GM12878 (cell line): ENCODE data around the gene CTSF. TPM values are rescaled to one million over a fixed set of nuclear protein-coding genes. Genes with fewer than 3 reads are reported as not detected.

ENCODE experiments used
- BACH1 ChIP-seq: fragments of 450-650 bp; IDR thresholded peaks from 2 replicates; pipeline ENCODE4 v1.6.1; 2017; ENCODE audit warnings: mild to moderate bottlenecking, borderline replicate concordance
- BCL3 ChIP-seq: IDR thresholded peaks from 2 replicates; pipeline ENCODE4 v1.6.1; 2011; ENCODE audit warnings: borderline replicate concordance, low read depth, mild to moderate bottlenecking, moderate library complexity, low read length; ENCODE audit not compliant: insufficient read depth, poor library complexity, severe bottlenecking
- BMI1 ChIP-seq: fragments of 450-650 bp; IDR thresholded peaks from 2 replicates; pipeline ENCODE4 v1.6.1; 2016; ENCODE audit warnings: mild to moderate bottlenecking, moderate library complexity, borderline replicate concordance
- BRCA1 ChIP-seq: IDR thresholded peaks from 2 replicates; pipeline ENCODE4 v1.6.1; 2011; ENCODE audit warnings: low read depth, low read length, improper control_type of control experiment
- CEBPZ ChIP-seq: fragments of 150-350 bp; IDR thresholded peaks from 2 replicates; pipeline ENCODE4 v1.6.1; 2016; ENCODE audit warnings: low read depth, low read length
- CTCF ChIP-seq, 3 experiments: IDR thresholded peaks in 2 of 3; conservative IDR thresholded peaks in 1 of 3; 2 replicates each; pipeline ENCODE4 v1.5.1; 2011; ENCODE audit warnings: low read depth in 3 of 3, low read length in 3 of 3, mild to moderate bottlenecking in 3 of 3, control low read depth in 2 of 3, moderate library complexity in 2 of 3, inconsistent platforms in 1 of 3, mixed read lengths in 1 of 3; ENCODE audit not compliant: control insufficient read depth in 2 of 3, insufficient read depth in 1 of 3; ENCODE audit errors: extremely low read depth in 1 of 3
- E2F4 ChIP-seq: IDR thresholded peaks from 2 replicates; pipeline ENCODE4 v1.6.1; 2012; ENCODE audit warnings: low read depth, low read length, improper control_type of control experiment
- EED ChIP-seq: sonication (generic); IDR thresholded peaks from 2 replicates; pipeline ENCODE4 v1.6.1; 2016; ENCODE audit warnings: antibody characterized with exemption, low read depth
- FOXM1 ChIP-seq: IDR thresholded peaks from 2 replicates; pipeline ENCODE4 v1.6.1; 2012; ENCODE audit warnings: low read depth, mild to moderate bottlenecking, inconsistent platforms, low read length, moderate library complexity
- NFIC ChIP-seq: IDR thresholded peaks from 2 replicates; pipeline ENCODE4 v1.6.1; 2012; ENCODE audit warnings: low read depth, mild to moderate bottlenecking, inconsistent platforms, low read length, moderate library complexity
- RAD21 ChIP-seq: IDR thresholded peaks from 2 replicates; pipeline ENCODE4 v1.6.1; 2011; ENCODE audit warnings: mild to moderate bottlenecking, low read depth, low read length, moderate library complexity; ENCODE audit not compliant: insufficient read depth
- RB1 ChIP-seq: fragments of 450-650 bp; formaldehyde crosslinking; IDR thresholded peaks from 2 replicates; pipeline ENCODE4 v1.6.1; 2017; ENCODE audit warnings: mild to moderate bottlenecking, borderline replicate concordance
- SREBF1 ChIP-seq: IDR thresholded peaks from 2 replicates; pipeline ENCODE4 v1.6.1; 2012; ENCODE audit warnings: mild to moderate bottlenecking, low read length
- USF1 ChIP-seq: IDR thresholded peaks from 2 replicates; pipeline ENCODE4 v1.6.1; 2011; ENCODE audit warnings: borderline replicate concordance, low read depth, mild to moderate bottlenecking, moderate library complexity, mixed read lengths, low read length; ENCODE audit not compliant: insufficient read depth; ENCODE audit errors: extremely low read length
- ZBTB33 ChIP-seq: fragments of 450-650 bp; IDR thresholded peaks from 2 replicates; pipeline ENCODE4 v1.6.1; 2017; ENCODE audit warnings: mild to moderate bottlenecking
- ZNF207 ChIP-seq: fragments of 450-650 bp; IDR thresholded peaks from 2 replicates; pipeline ENCODE4 v1.6.1; 2014; ENCODE audit warnings: antibody characterized with exemption, mild to moderate bottlenecking, borderline replicate concordance
- polyA plus RNA-seq, 11 experiments: library from polyadenylated mRNA; depleted of rRNA in 4 of 11; unstranded in 6 of 11; stranded (reverse) in 5 of 11; fragments of >200 nt; fragmentation: Nextera tagmentation in 4 of 11; fragmentation: Illumina TruSeq in 1 of 11; extraction: Ambion mirVana in 4 of 11; extraction: Trizol in 1 of 11; gene quantifications; 1 replicate in 1 of 11; 2 replicates in 10 of 11; pipeline versions ENCODE4 v1.2.1 to v1.2.3, GENCODE V29; 2011 to 2016; ENCODE audit warnings: inconsistent platforms in 2 of 11, missing spikeins in 2 of 11, low read depth in 1 of 11
- total RNA-seq, 4 experiments: library from RNA; depleted of rRNA in 3 of 4; stranded (reverse); fragments of >200 nt in 3 of 4; fragmentation: Illumina TruSeq in 1 of 4; extraction: Trizol in 1 of 4; gene quantifications; 2 replicates each; pipeline versions ENCODE4 v1.2.1 to v1.2.3, GENCODE V29; 2013 to 2021

The CTSF gene
- total and polyA plus RNA-seq, 10 of the 15 experiments (the other 5 are each of a cell fraction or from before 2014, with no cell fraction given), result 0.11 to 0.41 (median 0.26) TPM; not detected in 4

GRCh38 chr11:66592457-66593302 lies 24.3 kb upstream of the CTSF start, which contains the start of the genes CCDC87 and CCS (continued):
- no peak for TF ChIP-seq CEBPZ
- peak; percentile 45; the same call in 1 of the 2 replicates for TF ChIP-seq BACH1
- no peak for TF ChIP-seq RAD21
- TF ChIP-seq FOXM1, result no peak
- TF ChIP-seq E2F4, result no peak
- no peak for TF ChIP-seq USF1
- peak; percentile 48; the same call in 1 of the 2 replicates for TF ChIP-seq ZBTB33
- peak; percentile 93 for TF ChIP-seq BMI1
- TF ChIP-seq BRCA1, result no peak
- no peak for TF ChIP-seq SREBF1
- no peak; the same call in 1 of the 2 replicates for TF ChIP-seq RB1
- TF ChIP-seq ZNF207, result no peak
- peak; percentile 55 to 68 (median 56) for TF ChIP-seq CTCF (IDR thresholded peaks at IDR 0.05 in 2 of 3, conservative IDR thresholded peaks at IDR 0.05 in 1 of 3; ENCODE audit: control insufficient read depth in 2 of 3, extremely low read depth in 1 of 3, insufficient read depth in 1 of 3, low read depth in 3 of 3, low read length in 3 of 3)
- no peak for TF ChIP-seq EED
- TF ChIP-seq NFIC, result no peak
- TF ChIP-seq BCL3, result no peak
